BE2C (cell line): ENCODE measurements around the gene F12.
"Not testable (repeated sequence)": the region's sequence is repeated elsewhere in the genome, so short reads cannot be mapped to it uniquely, and the experiment has no call there.

Experiments
- DNase-seq: peaks from one replicate; pipeline ENCODE4 v3.0.0-alpha.2; 2020
- H3K27me3 ChIP-seq: fragments of 250-450 bp; sonication (Bioruptor Pico); 2 replicates; pipeline ENCODE4 v1.5.1; 2020; ENCODE audit warnings: mild to moderate bottlenecking
- H3K36me3 ChIP-seq: fragments of 250-450 bp; sonication (Bioruptor Pico); 2 replicates; pipeline ENCODE4 v1.5.1; 2020; ENCODE audit warnings: mild to moderate bottlenecking
- H3K4me1 ChIP-seq: fragments of 250-450 bp; sonication (Bioruptor Pico); 2 replicates; pipeline ENCODE4 v1.5.1; 2020
- H3K4me3 ChIP-seq: 2 replicates; pipeline ENCODE4 v1.5.1; 2011; ENCODE audit warnings: low read depth, low read length
- H3K9me3 ChIP-seq: fragments of 250-450 bp; sonication (Bioruptor Pico); 2 replicates; pipeline ENCODE4 v1.5.1; 2020
- TF ChIP-seq, protein P1 (sequence below): IDR thresholded peaks from 2 replicates; pipeline ENCODE4 v1.5.1; 2012; ENCODE audit warnings: mild to moderate bottlenecking, low read depth, low read length

The F12 gene

DNA sequence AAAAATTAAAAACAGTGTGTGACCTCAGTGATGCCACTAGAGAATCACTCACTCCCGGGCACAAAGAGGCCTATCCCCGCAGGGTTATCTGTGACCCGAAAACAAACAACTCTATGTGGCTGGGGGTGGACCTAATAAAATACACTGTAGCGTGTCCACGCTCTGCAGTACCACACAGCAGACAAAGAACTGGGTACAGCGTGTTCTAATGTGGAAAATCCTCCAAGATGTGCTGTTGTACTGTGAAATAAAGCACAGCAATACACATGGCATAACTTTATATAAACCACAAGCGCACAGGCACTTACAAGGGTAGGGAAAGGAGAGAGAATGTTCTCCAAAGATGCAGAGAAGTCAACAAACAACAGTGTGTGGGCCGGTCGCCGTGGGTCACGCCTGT, 33.3 kb downstream of the F12 start:
- H3K36me3 ChIP-seq: no peaks in the 10 kb centered on the region
- no peak overlapping the region for H3K4me3 ChIP-seq
- no peaks in the 10 kb centered on the region for H3K4me1 ChIP-seq
- TF ChIP-seq, protein P1, sequence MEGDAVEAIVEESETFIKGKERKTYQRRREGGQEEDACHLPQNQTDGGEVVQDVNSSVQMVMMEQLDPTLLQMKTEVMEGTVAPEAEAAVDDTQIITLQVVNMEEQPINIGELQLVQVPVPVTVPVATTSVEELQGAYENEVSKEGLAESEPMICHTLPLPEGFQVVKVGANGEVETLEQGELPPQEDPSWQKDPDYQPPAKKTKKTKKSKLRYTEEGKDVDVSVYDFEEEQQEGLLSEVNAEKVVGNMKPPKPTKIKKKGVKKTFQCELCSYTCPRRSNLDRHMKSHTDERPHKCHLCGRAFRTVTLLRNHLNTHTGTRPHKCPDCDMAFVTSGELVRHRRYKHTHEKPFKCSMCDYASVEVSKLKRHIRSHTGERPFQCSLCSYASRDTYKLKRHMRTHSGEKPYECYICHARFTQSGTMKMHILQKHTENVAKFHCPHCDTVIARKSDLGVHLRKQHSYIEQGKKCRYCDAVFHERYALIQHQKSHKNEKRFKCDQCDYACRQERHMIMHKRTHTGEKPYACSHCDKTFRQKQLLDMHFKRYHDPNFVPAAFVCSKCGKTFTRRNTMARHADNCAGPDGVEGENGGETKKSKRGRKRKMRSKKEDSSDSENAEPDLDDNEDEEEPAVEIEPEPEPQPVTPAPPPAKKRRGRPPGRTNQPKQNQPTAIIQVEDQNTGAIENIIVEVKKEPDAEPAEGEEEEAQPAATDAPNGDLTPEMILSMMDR: no peak
- DNase-seq: no peak
- H3K27me3 ChIP-seq: no peaks in the 10 kb centered on the region
- H3K9me3 ChIP-seq: no peaks in the 10 kb centered on the region

DNA sequence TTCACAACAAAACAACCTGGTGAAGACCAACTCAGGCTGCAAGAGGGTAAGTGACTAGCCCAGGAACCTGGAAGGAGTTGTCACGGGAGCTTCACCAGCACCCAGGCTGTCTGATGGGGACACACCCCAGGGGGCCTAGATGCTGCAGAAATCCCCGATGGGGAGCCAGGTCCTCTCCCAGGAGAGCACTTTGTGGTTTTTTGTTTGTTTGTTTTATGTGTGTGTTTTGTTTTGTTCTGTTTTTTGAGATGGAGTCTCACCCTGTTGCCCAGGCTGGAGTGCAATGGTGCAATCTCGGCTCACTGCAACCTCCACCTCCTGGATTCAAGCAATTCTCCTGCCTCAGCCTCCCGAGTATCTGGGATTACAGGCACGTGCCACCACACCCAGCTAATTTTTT, 33.8 kb downstream of the F12 start:
- DNase-seq, H3K4me3 ChIP-seq, H3K4me1 ChIP-seq, H3K27me3 ChIP-seq, H3K36me3 ChIP-seq, H3K9me3 ChIP-seq: not testable (repeated sequence)

DNA sequence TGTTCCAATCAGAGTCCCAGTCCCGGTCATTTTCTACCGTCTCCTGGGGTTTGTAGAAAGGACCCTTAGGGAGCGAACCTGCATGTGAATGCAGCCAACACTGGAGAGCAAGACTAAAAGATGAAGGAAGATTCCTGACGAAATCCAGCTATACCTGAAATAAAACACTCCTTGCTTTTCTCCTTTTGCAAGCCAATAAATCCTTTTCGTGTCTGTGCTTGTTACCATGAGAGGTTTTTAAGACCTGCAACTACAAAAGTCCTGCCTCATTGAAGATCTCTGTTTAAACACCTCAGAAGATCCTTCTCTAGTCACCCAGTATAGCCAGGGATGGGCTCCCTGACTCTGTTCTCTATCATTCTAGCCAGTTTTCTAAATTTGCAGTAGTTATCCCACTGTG, 35.2 kb downstream of the F12 start:
- Histone ChIP-seq H3K27me3 (no peaks in the 10 kb centered on the region), H3K4me1 (no peaks in the 10 kb centered on the region), H3K4me3 (no peak overlapping the region), H3K36me3 (no peaks in the 10 kb centered on the region), H3K9me3 (no peaks in the 10 kb centered on the region)
- no peak for DNase-seq
- TF ChIP-seq, protein P1: no peak

DNA sequence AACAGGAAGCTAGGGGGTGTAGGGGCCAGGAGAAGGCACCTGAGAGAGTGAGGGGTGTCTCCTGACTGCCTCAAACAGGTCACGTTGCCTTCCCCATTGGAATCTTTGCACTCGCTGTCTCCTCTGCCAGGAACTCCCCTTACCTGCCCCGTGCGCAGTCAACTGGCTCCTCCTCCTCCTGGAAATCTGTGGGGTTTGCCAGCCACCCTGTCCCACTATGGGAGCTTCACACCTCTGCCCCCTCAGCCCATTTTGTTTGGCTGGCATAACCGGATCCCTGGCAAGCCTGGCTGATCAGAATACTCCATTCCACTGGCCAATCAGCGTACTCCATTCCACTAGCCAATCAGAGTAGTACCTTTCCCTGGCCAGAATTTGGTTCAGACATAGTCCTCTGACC, 35.6 kb downstream of the F12 start:
- no peak for DNase-seq
- Histone ChIP-seq H3K4me3 (no peak overlapping the region), H3K36me3 (no peaks in the 10 kb centered on the region), H3K9me3 (no peaks in the 10 kb centered on the region), H3K27me3 (no peaks in the 10 kb centered on the region), H3K4me1 (no peaks in the 10 kb centered on the region)
- TF ChIP-seq, protein P1: no peak

DNA sequence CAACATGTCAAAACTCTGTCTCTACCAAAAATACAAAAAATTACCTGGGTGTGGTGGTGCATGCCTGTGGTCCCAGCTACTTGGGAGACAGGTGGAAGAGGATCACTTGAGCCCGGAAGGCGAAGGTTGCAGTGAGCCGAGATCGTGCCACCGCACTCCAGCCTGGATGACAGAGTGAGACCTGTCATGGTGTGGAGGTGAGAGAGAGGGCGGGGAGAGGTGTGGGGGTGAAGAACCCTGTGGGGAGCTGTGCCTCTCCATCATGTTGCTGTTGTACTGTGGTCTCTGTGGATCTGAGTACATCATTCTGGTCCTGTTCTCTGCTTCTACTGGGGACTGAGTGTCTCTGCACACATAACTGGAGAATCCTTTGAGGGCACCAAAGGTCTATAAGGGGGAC, 36.5 kb downstream of the F12 start:
- H3K9me3 ChIP-seq: no peaks in the 10 kb centered on the region
- TF ChIP-seq, protein P1: no peak
- H3K27me3 ChIP-seq: no peaks in the 10 kb centered on the region
- DNase-seq: no peak
- no peaks in the 10 kb centered on the region for H3K36me3 ChIP-seq
- no peak overlapping the region for H3K4me3 ChIP-seq
- no peaks in the 10 kb centered on the region for H3K4me1 ChIP-seq

DNA sequence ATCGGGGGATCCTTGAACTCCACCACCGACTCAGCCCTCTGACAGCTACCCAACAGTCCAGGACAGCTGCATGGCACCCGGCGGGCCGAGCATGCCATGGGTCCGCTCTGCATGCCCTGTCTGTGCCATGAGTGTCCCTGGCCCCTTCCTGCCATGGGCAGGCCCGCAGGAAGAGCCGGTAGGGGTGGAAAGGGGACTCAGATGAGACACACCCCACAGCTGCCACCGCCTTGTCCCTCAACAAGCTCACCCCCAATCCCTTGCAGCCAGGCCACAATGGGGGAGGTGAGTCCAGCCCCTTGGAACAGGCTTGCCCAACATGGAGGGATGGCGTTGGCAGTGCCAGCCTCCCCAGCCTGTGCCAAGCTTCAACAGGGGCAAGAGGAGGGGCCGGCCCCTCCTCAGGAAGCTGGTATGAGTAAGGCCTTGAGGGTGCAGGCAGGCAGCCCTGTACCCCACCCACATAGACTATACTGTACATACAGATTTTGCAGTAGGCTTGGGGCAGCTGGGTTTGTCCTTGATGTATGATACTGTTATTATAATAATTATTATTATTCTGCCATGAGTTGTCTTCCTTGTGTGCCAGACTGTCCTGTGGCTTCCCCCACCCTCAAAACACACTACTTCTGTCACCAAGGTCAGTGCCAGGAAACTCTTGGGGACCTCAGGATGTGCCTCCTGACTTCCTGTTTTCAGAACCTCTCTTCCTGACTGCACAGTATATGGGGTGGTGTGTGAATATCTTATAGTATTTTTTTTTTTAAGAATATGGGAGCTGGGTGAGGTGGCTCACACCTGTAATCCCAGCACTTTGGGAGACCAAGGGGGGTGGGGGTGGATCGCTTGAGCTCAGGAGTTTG, 37.1 kb downstream of the F12 start:
- Histone ChIP-seq H3K4me3 (no peak overlapping the region), H3K36me3 (no peaks in the 10 kb centered on the region), H3K27me3 (no peaks in the 10 kb centered on the region), H3K9me3 (no peaks in the 10 kb centered on the region), H3K4me1 (no peaks in the 10 kb centered on the region)
- TF ChIP-seq, protein P1: no peak
- DNase-seq: no peak
